Measurements from ENCODE around the gene FCF1. TPM values are rescaled to one million over a fixed set of nuclear protein-coding genes. Genes with fewer than 3 reads are reported as not detected.

FCF1 gene
- total and polyA plus RNA-seq, 2 of the 4 experiments (the other 2 are of a cell fraction): 37.1 to 45.5 TPM

DNA sequence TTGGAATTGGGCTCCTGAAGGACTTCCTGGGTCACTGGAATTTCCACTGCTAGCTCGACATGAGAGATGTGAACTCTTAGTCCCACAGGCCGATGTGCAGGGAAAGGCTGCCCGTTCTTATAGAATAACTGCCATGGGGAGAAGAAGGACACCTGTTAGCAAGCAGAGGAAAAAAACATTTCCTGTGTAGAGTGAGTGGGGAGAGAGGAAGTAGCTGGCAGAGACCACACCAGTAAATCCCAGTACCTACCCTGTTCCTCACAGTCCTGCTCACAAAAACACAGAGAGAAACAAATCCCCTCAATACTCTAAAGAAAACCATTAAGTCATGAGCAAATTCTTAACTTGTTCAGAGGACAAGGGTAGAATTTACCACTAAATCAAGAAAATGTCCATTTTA, 29.5 kb upstream of the FCF1 start:
- Histone ChIP-seq H4K8ac (ENCODE audit: low read depth in 2 of 2, low read length in 2 of 2) (no peak overlapping the region), H3K4me2 (ENCODE audit: low read depth, low read length) (no peak overlapping the region), H4K20me1 (ENCODE audit: insufficient read depth, low read length) (no peaks in the 10 kb centered on the region), H2AK5ac (ENCODE audit: low read depth, low read length) (no peak overlapping the region), H3K9me3 (ENCODE audit: control insufficient read depth, insufficient read depth, low read length) (no peaks in the 10 kb centered on the region), H2AK9ac (replicated peaks; ENCODE audit: low read depth, low read length, poor library complexity) (no peak overlapping the region), H3K36me3 (ENCODE audit: control insufficient read depth, insufficient read depth, low read length) (peaks cover 26% of the 10 kb centered on the region), H3K56ac (ENCODE audit: extremely low read depth, insufficient read depth, low read length) (no peak overlapping the region), H2BK120ac (ENCODE audit: low read depth, low read length) (no peak overlapping the region), H4K91ac (ENCODE audit: insufficient read depth, low read depth, low read length) (no peak overlapping the region), H4K5ac (ENCODE audit: low read depth, low read length) (no peak overlapping the region), H3K23ac (ENCODE audit: low read depth, low read length) (no peak overlapping the region), H3K27me3 (ENCODE audit: control insufficient read depth, insufficient read depth, low read length) (no peaks in the 10 kb centered on the region), H3K9me1 (ENCODE audit: insufficient read depth, low read length) (no peaks in the 10 kb centered on the region; the same call in 1 of the 2 replicates), H3K27ac (ENCODE audit: insufficient read depth, low read length) (no peak overlapping the region), H2BK15ac (ENCODE audit: low read depth, low read length) (no peak overlapping the region), H2BK20ac (ENCODE audit: low read depth, low read length) (no peak overlapping the region), H2BK5ac (ENCODE audit: low read depth, low read length, poor library complexity, severe bottlenecking) (no peak overlapping the region), H3K4me3 (ENCODE audit: insufficient read depth, low read depth, low read length) (no peak overlapping the region), H3K18ac (ENCODE audit: low read depth, low read length) (no peak overlapping the region), H3K14ac (replicated peaks; ENCODE audit: low read depth, low read length) (no peak overlapping the region), H3K4ac (ENCODE audit: low read depth, low read length) (no peak overlapping the region), H3K79me1 (ENCODE audit: low read depth in 1 of 2, low read length in 2 of 2) (peaks cover 23 to 24% of the 10 kb centered on the region in 2 experiments), H3K9ac (ENCODE audit: low read depth, low read length) (no peak overlapping the region), H2AFZ (replicated peaks; ENCODE audit: low read length, poor library complexity) (no peak overlapping the region), H3K4me1 (ENCODE audit: control insufficient read depth, insufficient read depth, low read length) (no peaks in the 10 kb centered on the region)
- in situ Hi-C loops (cut with MboI; ENCODE audit: low sequenced_read_pairs): no loop called here
- BruUV-seq (replicated peaks): no TSS peak
- no peak for DNase-seq
- no CpG with 5 or more reads among the region's 3 CpGs for WGBS, 2 experiments (ENCODE audit: extremely low coverage in 2 of 2, insufficient read length in 1 of 2)
- ChIA-PET POLR2A (ENCODE audit: unreplicated experiment) (no interaction called here), CTCF (no interaction called here)
- intact Hi-C loops (cut with micrococcal nuclease): no loop called here
- dilution Hi-C loops (cut with HindIII; ENCODE audit: low sequenced_read_pairs, unreplicated experiment): no loop called here
- TF ChIP-seq MXI1 (IDR thresholded peaks at IDR 0.05; ENCODE audit: borderline replicate concordance, low read depth, low read length): no peak
- no peak for TF ChIP-seq RCOR1 (IDR thresholded peaks at IDR 0.05; ENCODE audit: insufficient replicate concordance, low read length)
- no peak for TF ChIP-seq CEBPB (IDR thresholded peaks at IDR 0.05; ENCODE audit: low read depth, low read length)
- TF ChIP-seq, protein P1, sequence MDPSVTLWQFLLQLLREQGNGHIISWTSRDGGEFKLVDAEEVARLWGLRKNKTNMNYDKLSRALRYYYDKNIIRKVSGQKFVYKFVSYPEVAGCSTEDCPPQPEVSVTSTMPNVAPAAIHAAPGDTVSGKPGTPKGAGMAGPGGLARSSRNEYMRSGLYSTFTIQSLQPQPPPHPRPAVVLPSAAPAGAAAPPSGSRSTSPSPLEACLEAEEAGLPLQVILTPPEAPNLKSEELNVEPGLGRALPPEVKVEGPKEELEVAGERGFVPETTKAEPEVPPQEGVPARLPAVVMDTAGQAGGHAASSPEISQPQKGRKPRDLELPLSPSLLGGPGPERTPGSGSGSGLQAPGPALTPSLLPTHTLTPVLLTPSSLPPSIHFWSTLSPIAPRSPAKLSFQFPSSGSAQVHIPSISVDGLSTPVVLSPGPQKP (IDR thresholded peaks at IDR 0.05; ENCODE audit: borderline replicate concordance, low read depth, low read length): no peak
- TF ChIP-seq MAFK (IDR thresholded peaks at IDR 0.05; ENCODE audit: low read depth, low read length): no peak
- no peak for ATAC-seq (ENCODE audit: low read depth)
